Stimulated activated naive CD8-positive, alpha-beta T cell treated with anti-CD3 and anti-CD28 coated beads, Interleukin-15, Interleukin-2, amounts not matched to agents 100 U/mL and 50 U/mL, for 24 hours (primary cell): ENCODE data around the gene METTL24.
A peak's percentile ranks its signal among the peaks of the same experiment; 100 is the strongest.

Source experiments
- ATAC-seq: fragments of 150-1000 bp; cut with Tn5 transposase; one replicate; pipeline ENCODE4 v1.10.0; 2021
- DNase-seq: peaks from one replicate; pipeline ENCODE4 v3.0.0; 2021

The METTL24 gene

DNA sequence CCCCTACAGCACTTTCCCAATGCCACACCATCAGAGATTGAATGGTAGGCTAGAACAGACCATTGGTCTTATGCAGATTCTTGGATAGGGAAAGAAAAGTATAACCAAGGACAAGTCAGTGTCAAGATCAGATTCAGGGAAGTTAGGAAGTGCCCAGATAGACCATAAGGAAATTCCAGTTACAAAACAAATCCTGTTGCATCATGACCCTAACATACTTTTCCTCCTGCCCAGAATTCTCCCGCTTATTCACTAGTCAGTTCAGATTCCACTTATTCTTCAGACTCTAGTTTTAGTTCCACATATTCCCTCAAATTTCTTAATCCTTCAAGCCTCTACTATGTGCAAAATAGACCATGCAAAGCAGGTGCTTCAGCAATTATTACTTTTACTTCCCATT lies 20.7 kb downstream of the METTL24 start:
- ATAC-seq (no peak), DNase-seq (no peak)

DNA sequence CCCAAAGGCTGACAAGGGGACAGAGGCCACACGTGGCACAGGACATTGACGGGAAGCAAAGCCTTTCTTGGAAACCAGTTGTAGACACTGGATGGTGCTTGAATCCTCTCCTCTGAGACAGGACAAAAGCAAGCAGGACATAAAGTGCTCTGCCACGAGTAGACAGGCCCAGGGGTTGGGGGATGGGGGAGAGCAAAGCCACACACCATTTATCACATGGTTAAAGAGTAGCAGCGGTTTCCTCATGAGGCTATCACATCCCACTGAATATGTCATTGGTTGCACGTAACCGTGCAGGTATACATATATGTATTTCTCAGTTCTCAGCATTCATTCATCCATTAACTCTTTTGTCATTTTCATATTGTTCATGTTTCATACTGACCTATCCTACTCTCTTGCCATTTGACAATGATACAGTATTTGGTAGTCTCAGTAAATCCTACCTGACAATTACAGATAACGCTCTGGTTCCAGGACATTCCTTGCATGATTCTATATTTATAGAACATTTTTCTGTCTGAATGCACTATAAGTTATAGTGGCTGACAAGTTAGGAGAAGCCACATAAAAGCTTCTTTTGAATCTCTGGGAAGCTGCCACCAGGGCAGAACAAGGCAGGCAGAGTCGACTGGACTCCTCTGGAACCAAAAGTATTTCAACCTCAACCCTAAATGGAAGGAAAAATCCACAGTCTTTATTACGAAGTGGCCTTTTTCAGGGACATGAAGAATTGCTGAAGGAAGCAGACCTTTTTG lies 23.5 kb downstream of the METTL24 start:
- peak; percentile 32 for ATAC-seq

DNA sequence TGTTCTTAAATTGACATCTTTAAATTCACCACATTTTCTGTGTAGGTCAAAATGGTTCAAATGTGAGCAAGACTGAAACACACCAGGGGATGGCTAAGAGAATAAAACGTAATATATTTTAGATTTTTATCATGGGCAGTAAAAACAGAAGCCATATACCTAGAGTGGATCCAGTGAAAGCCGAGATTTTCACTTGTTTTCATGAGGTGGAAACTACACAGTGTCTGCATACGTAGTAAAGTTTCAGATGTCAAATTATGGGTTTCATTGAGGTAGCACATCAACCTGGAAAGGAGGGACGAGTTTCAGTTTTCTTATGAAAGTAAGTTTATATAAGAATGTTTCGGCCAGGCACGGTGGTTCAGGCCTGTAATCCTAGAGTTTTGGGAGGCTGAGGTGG lies 25.9 kb downstream of the METTL24 start:
- no peak for DNase-seq

More for the DNA sequence above, 23.5 kb downstream of the METTL24 start:
- DNase-seq = no peak

DNA sequence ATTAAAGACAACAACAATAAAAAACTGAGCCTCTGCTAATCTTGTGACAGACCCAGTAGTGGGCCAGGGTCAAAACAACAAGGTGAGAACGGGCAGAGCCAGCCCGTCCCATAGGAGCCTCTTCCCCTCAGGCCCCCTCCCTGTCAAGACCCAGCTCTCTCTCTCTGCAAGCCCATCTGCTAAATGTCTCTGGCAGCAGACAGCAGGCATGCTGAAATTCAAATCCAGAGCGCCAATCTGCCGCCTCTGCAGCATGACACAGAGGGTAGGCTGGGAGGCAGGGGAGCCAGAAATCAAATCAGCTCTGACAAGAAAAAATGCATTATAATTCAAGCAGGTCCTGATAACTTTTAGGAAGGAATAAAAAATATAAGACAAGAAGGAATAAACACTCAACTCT lies 26.3 kb downstream of the METTL24 start:
- no peak for ATAC-seq
- no peak for DNase-seq

More for the DNA sequence above, 25.9 kb downstream of the METTL24 start:
- ATAC-seq = peak; percentile 40

DNA sequence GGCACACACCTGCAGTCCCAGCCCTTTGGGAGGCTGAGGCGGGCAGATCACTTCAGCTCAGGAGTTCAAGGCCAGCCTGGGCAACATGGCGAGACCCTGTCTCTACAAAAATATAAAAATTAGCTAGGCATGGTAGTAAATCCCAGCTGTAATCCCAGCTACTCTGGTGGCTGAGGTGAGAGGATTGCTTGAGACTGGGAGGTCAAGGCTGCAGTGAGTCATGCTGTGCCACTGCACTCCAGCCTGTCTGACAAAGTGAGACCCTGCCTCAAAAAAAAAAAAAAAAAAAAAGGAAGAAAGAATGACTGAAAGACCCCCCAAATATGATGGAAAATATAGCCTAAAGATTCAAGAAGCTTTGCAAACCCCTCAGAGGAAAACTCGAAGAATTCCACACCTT lies 26.8 kb downstream of the METTL24 start:
- DNase-seq = no peak
- ATAC-seq = no peak

DNA sequence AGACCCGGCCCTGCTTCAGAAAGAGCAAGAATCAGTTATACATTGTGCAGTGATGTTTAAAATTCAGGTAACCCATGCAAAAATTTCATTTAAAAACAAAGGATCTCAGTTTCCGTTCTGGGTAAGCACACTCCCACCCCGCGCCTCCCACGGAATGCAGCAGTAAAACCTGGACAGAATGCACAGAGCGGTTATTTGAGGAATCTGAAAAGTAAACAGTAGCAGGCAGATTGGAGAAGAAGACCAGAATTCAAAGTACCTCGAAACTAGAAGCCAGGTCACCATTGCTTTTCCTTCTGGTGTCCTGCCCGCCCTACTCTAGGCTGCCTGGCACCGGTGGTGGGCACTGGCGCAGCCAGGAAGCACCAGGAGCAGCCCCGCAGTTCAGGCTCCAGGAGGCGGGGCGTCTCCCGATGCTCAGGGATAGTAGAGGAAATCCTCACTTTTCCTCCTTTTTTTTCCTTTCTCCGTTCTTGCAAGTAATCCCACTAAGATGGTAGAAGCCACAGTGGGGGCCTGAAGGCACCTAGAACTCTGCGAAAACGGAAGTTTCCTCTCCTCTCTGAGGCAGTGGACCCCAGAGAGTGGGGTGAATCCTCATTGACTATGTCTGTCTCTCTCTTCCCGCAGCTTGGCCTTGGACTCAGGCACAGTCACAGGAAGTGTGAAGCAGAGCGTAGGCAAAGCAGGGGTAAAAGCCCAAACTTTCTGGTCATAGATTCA lies 28.3 kb downstream of the METTL24 start:
- no peak for DNase-seq
- ATAC-seq = no peak

DNA sequence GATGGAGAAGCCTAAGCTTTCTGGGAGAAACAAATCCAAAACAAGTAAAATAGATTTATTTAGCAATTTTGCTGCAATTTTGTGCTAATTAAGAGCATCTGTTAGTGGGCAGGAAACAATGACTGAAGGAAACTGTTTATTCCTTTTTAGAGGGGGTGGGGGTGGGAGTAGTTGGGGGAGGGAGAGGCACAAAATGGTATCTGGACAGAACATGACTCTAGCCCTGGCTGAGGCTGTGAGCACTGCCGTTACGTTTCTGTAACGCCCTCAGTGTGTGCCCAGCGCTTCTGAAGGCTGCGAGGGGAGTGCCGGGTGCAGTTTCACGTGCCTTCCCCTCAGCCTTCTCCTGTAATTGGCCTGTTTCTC lies 28.8 kb downstream of the METTL24 start:
- DNase-seq = no peak
- no peak for ATAC-seq

DNA sequence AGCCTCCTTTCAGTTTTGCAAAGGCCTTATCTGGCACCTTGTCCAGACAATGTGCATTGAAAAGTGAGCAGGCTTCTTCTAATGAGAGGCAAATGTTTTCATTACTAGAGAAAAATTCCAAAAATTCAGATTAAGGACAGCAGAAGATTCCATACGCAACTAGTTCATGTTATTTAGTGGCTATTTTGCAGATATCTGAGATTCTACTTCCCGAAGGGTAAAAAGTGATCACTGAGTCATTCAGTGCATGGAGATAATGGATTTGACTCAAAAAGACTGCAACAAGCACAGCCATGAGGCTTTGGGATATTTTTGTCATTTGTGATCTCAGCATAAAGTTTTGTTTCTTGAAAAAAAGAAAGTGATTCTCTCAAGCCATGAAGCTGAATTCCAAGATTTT lies 29.9 kb downstream of the METTL24 start:
- no peak for ATAC-seq
- DNase-seq = no peak

DNA sequence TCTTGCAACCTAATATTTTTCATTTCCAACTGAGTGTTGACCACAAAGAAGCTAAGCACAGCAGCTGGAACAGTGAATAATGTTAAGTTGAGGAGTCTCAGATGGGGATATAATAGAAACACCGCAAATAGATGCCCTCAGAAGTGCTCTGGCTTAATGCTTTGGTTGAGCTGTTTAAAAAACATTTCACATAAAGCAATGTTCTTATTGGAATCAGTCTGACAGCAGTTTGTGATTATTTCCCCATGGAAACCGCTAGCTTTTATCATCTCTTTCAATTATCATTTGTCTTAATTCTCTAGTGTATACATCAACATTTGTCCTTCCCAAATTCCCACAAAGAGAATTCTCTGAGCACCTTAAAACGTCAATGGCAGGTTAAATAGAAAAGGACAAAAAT lies 30.8 kb downstream of the METTL24 start:
- no peak for ATAC-seq
- DNase-seq = no peak

DNA sequence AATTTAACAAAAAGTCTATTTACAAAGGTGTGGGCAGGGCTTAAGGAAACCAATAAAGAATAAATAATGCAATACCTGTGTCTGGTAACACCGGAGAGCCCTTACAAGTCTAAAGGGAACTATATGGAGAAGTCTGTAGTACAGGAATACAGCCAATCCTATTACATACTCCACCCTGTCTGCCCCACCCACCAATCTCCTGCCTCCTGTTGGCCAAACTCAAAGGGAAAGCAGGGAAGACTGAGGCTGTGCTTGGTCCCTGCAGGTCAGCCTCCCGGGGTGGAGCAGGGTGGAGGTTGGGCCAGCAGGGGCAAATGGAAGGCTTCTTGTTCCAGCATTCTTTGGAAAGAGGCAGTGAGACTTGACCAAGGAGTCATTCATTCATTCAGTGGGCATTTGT lies 31.5 kb downstream of the METTL24 start:
- ATAC-seq (no peak), DNase-seq (no peak)

DNA sequence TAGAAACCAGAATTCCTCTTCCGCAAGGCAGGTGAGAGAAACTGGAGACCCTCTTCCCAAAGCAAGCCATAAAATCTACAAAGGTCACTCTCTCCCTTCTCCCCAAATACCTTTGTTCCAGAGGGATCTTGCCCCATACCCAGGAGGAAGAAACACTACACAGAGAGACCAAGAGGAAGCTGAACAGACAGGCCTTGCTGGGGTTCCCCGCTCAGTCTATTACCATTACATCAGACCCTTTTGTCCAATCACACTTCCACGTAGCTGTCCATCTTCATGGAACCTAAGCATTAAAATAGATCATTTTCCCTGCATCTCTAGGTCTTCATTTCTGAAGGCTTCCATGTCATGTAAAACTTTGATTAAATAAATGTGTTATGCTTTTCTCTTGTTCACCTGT lies 32.1 kb downstream of the METTL24 start:
- no peak for ATAC-seq
- DNase-seq = no peak

DNA sequence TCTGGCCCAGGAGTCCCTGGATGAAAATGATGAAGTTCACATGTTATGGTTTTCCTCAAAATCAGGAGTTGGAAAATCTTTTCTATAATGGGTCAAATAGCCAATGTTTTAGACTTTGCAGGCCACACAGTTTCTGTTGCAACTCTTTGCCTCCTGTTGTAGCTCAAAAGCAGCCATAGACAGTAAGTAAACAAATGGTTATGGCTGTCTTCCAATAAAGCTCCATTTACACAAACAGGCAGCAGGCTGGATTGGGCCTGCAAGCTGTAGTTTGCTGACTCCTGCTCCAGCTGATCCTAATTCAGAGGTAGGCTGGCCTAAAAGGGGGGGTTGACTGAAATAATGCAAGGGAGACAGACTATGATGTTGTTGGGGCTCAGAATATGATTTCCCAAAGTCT lies 33.0 kb downstream of the METTL24 start:
- DNase-seq = no peak

DNA sequence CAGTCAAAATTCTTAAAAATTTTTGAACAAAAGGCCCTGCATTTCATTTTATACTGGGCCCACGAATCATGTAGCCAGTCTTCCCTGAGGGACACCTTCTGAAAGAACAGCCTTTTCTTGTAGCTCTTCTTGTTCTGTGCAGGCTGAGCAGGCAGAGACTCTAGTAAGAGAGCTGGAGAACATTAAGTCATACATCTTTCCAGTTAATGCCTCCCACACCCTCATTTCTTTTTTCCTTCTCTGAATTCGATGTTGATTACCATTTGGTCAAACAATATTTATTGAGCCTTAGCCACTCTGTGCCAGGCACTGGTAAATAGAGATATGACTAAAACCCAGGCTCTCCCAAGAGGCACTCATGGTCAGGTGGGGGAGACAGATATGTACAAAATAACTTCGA lies 33.6 kb downstream of the METTL24 start:
- DNase-seq = no peak
- no peak for ATAC-seq

More for the DNA sequence above, 33.0 kb downstream of the METTL24 start:
- no peak for ATAC-seq

DNA sequence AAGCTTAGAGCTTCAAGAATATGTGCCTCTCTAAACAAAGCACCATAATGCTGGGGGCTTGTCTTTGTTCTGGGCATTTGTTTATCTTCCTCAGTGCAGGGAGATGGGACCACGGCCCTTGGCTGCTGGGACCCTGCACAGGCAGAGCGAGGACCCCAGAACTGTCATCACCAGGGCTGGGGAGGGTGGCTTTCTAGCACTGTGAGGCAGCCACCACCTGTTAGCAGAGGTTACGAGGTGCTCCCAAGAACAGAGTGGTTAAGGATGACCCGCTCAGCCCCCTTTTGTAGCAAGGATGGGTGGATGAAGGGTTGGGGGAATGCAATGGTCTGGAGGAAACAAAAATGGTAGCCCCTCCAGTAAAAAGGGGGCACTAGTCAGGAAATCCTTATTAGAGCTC lies 34.9 kb downstream of the METTL24 start:
- DNase-seq (no peak), ATAC-seq (no peak)

DNA sequence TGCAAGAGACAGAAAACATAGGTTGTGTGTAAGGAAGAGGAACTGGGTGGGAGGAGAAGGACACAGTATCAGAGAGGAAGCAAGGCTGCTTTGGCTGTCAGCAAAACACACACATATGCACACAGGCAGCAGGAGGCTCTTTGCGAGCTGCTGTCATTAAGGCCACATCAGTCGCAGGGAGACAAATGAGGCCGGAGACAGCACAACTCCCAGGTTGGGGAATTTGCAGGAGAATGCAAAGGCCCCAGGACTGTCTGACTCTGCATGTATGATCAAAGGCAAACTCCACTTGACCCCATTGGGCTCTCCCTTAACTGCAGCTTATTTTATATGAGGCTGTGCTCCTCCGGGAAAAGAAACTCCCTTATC lies 35.3 kb downstream of the METTL24 start:
- no peak for ATAC-seq

DNA sequence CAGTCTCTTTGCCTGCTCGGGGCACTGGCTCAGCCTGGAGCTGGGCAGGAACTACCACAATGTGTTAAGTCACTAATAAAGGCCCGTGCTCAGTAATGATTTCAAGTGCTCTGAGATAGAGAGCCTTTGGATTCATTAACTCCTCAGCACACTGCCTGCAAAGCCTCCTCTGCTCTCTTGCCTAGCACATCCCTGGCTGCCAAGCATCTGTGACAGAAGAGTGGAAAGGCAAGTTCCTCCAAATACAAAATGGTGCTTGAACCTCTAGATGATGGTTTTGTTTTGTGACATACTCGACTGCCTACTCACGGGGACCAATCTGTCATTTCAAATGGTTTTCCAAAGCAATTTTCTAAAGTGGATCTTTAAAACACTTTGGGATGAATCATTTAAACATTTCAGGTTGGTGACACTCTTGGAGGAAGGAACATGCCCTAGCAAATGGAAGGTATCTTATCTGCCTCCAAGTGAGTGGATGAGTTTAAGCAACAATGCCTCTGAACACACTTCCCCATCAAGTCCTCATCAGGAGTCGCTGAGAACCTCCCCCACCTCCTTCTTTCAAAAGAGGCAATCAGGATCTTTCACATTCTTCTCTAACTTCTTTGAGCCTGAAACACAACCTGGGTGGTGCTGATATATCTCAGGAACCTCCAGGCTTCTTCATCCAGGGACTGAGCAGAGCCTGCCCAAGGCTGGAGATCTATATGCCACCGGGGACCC lies 35.8 kb downstream of the METTL24 start:
- ATAC-seq = peak; percentile 32

More for the DNA sequence above, 35.3 kb downstream of the METTL24 start:
- DNase-seq = no peak

DNA sequence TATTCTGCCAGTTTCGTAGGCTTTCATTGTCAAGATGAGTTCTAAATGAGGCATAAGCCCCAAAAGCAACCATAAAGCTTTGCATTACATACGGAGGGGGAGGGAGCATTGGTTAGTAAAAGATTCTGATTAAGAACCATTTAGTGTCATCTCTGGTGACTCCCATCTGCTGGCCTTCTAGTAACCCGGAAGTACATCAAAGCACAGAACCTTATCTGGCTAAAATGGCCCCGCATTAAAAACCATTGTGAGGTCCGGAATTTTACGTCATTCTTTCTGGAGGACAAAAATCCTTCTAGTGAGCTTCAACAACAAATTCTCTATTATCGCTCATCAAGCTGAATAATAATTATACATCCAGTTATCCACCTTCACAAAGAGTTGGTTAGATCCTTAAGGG lies 37.8 kb downstream of the METTL24 start:
- no peak for ATAC-seq

More for the DNA sequence above, 35.8 kb downstream of the METTL24 start:
- no peak for DNase-seq

DNA sequence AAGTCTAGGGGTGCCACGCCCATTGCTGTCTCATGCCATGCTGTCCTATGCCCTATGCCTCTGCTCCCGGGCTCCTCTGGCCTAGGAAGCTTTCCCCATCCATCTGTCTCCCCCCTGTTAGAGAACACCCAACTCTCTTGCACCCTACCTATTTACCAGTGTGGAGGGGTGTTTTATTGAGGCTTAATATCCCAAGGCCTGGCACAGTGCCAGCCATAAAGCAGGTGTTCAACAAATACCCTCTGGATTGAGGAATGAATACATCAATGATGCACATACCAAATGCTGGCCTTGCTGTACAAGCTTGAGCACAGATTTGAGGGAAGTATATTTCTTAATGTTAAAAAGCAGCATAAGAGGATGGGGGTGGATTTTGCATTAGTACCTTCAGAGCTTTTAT lies 38.3 kb downstream of the METTL24 start:
- ATAC-seq (no peak), DNase-seq (no peak)

More for the DNA sequence above, 37.8 kb downstream of the METTL24 start:
- DNase-seq = no peak

DNA sequence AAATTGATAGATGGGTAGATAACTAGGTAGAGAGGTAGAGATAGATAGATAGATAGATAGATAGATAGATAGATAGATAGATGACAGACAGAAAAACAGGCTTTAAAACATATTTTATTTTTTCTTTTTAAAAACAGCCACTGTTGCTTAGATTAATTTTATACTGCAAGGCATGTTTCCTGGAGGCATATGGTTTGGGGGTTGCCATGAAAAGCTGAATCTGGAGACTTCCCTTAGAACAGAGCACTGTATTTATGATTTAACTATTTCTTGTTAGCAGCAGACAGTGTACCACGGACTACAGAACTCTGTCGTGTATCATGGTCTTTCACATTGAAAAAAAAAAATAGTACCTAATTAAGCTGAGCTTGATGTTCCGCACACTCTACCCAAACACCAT lies 38.8 kb downstream of the METTL24 start:
- no peak for ATAC-seq
- DNase-seq = no peak

DNA sequence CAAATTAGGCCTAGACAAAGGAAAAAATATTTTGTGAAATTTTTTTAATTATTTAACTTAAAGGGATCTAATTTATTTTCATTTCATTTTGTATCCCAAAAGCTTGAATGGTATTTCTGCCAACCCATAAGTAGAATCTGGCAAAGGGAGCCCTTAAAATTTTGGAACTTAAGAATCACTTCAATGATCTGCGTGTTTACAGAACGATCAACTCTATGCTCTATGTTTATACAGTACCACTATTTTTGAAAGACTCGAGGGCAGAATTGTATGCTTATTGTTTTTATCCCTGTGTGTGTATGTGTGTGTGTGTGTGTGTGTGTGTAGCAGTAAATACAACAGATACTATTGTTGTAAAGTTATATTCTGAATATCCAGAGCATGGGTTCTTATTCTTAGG lies 39.2 kb downstream of the METTL24 start:
- no peak for ATAC-seq
- DNase-seq = no peak

DNA sequence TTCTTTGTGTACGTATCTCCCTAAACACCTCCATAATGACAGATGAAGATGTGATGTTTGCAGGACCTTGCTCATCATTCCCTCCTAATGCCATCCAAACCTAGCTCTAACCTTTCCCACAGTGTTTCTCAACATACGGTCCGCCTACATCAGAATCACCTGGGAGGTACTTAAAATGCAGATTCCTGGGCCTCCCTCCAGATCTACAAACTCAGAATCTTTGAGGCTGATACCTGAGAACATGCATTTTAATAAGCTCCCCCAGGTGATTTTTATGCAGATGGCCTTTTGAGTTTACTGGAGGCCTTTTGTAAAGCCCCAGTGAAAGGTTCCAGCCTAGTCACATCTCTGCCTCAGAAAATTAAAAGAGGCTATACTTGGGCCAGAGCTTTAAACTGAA lies 40.5 kb downstream of the METTL24 start:
- ATAC-seq (no peak), DNase-seq (no peak)

DNA sequence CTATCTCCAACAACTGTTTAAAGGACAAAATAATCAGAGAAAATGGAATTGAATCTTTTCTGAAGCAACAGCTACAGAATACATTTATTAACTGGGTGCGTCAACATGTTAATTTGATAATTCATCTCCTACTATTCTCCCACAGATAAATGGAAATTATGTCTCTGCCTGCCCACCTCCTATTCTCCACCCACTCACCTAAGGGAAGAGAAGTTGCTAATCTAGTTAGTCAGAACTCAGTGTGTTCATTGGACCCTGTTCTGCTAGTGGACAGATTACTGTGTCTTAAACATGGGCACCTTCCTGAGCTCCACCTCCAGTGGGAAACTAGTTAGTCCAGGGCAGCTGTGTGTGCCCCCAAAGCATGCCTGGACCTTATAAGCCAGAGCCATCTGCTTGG lies 41.0 kb downstream of the METTL24 start:
- ATAC-seq = no peak
- no peak for DNase-seq

DNA sequence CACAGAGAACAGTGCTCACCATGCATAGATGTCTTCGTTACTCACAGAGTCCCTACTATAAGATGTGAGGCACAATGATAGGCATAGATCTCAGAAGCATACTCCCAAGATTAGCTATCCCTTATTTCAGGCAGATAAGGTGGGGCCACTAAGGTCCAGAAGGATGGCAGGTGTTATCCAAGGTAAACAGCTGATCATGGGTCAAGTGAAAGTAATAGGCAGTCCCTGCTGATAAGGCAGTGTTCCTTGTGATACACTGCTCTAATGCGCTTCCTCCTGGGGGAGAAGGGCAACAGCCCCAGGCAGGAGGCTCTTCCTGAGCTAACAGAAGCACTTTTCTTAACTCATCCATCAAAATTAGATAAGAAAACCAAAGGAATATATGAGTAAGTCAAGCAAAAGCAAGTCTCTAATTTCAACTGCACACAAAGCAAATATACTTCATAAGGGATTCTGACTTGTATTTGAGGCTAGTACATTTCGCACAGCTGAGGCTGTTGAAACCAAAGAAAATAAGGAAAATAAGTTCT lies 42.2 kb downstream of the METTL24 start:
- ATAC-seq (no peak), DNase-seq (no peak)
